Activated CD4-positive, alpha-beta T cell treated with anti-CD3 and anti-CD28 coated beads, Interleukin-2, amount 50 U/mL, for 16 hours (primary cell): Measurements from ENCODE around the gene CCDC197.
A peak's percentile ranks its signal among the peaks of the same experiment; 100 is the strongest.

Experiments used
- DNase-seq: peaks from one replicate; pipeline ENCODE4 v3.0.0-alpha.2; 2020

Gene CCDC197

GRCh38 chr14:93962701-93963601 is 34.1 kb upstream of the CCDC197 start:
- peak; percentile 89 for DNase-seq

- no peak for DNase-seq
Measured at GRCh38 chr14:93963692-93964091, 33.4 kb upstream of the CCDC197 start.

- DNase-seq: no peak
Measured at GRCh38 chr14:93964281-93964680, 32.8 kb upstream of the CCDC197 start.

- no peak for DNase-seq
Measured at GRCh38 chr14:93964820-93965286, 32.2 kb upstream of the CCDC197 start.

GRCh38 chr14:93965287-93965821 is 31.7 kb upstream of the CCDC197 start:
- no peak for DNase-seq

- no peak for DNase-seq
Measured at GRCh38 chr14:93965946-93966474, 31.1 kb upstream of the CCDC197 start.

- no peak for DNase-seq
Measured at GRCh38 chr14:93967637-93968250, 29.4 kb upstream of the CCDC197 start.

GRCh38 chr14:93969082-93969828 is 27.8 kb upstream of the CCDC197 start:
- DNase-seq: no peak

GRCh38 chr14:93970585-93970964 is 26.5 kb upstream of the CCDC197 start:
- peak; percentile 75 for DNase-seq

GRCh38 chr14:93970965-93971634 is 26.0 kb upstream of the CCDC197 start:
- peak; percentile 86 for DNase-seq

GRCh38 chr14:93971635-93972027 is 25.5 kb upstream of the CCDC197 start:
- peak; percentile 72 for DNase-seq

- DNase-seq: peak; percentile 51
Measured at GRCh38 chr14:93972618-93973205, 24.4 kb upstream of the CCDC197 start.

GRCh38 chr14:93973607-93974006 is 23.5 kb upstream of the CCDC197 start:
- DNase-seq: no peak

- DNase-seq: no peak
Measured at GRCh38 chr14:93974299-93974698, 22.8 kb upstream of the CCDC197 start.

GRCh38 chr14:93974833-93975232 is 22.3 kb upstream of the CCDC197 start:
- no peak for DNase-seq

GRCh38 chr14:93975791-93976476 is 21.2 kb upstream of the CCDC197 start:
- peak; percentile 87 for DNase-seq

- peak; percentile 83 for DNase-seq
Measured at GRCh38 chr14:93976477-93977057, 20.5 kb upstream of the CCDC197 start, which contains the start of gene ASB2. Gene ASB2, minus strand, starts transcription at chr14:93976570. Its CDS starts 12,031 bp downstream, at chr14:93964539.

- no peak for DNase-seq
Measured at GRCh38 chr14:93977171-93977570, 19.9 kb upstream of the CCDC197 start.

- DNase-seq: peak; percentile 95
Measured at GRCh38 chr14:93977790-93978581, 19.1 kb upstream of the CCDC197 start.

- no peak for DNase-seq
Measured at GRCh38 chr14:93978735-93979134, 18.4 kb upstream of the CCDC197 start.
